ENCODE data around the gene SGMS1. TPM values are rescaled to one million over a fixed set of nuclear protein-coding genes. Genes with fewer than 3 reads are reported as not detected.
"Not testable (repeated sequence)": the region's sequence is repeated elsewhere in the genome, so short reads cannot be mapped to it uniquely, and the experiment has no call there.

Gene SGMS1
- polyA plus RNA-seq, 3 donors = 6.6 to 17.5 (median 8.4) TPM

GRCh38 chr10:50431133-50431532 is 192.6 kb downstream of the SGMS1 start:
- no peak overlapping the region for H3K27ac ChIP-seq (ENCODE audit: low read depth, low read length)
- 21 to 64% (median 22%) methylated on average over 4 of the region's 4 CpGs for WGBS, 3 donors

- H3K27ac ChIP-seq (ENCODE audit: low read depth, low read length) = no peak overlapping the region
- WGBS, 3 donors = 92 to 97% (median 95%) methylated on average over 1 of the region's 1 CpG
These were observed 197.3 kb downstream of the SGMS1 start for GRCh38 chr10:50426485-50426884.

GRCh38 chr10:50425215-50425614 is 198.5 kb downstream of the SGMS1 start:
- H3K27ac ChIP-seq (ENCODE audit: low read depth, low read length) = not testable (repeated sequence)
- 96 to 100% (median 98%) methylated on average over 1 of the region's 1 CpG for WGBS, 3 donors

- no peak overlapping the region for H3K27ac ChIP-seq (ENCODE audit: low read depth, low read length)
- WGBS, 3 donors = 93 to 96% (median 96%) methylated on average over 3 of the region's 3 CpGs
These were observed 200.3 kb downstream of the SGMS1 start for GRCh38 chr10:50423448-50423847.

GRCh38 chr10:50422259-50422658 is 201.5 kb downstream of the SGMS1 start:
- no peak overlapping the region for H3K27ac ChIP-seq (ENCODE audit: low read depth, low read length)
- WGBS, 3 donors = 24 to 55% (median 30%) methylated on average over 4 of the region's 4 CpGs

- H3K27ac ChIP-seq (ENCODE audit: low read depth, low read length) = no peak overlapping the region
- WGBS, 3 donors = 82 to 83% (median 82%) methylated on average over 6 of the region's 6 CpGs
These were observed 202.6 kb downstream of the SGMS1 start for GRCh38 chr10:50421026-50421719.

- no peak overlapping the region for H3K27ac ChIP-seq (ENCODE audit: low read depth, low read length)
- WGBS, 3 donors = 92 to 93% (median 93%) methylated on average over 6 of the region's 6 CpGs
These were observed 203.6 kb downstream of the SGMS1 start for GRCh38 chr10:50420196-50420595.

- 68 to 73% (median 69%) methylated on average over 3 of the region's 3 CpGs for WGBS, 3 donors
- no peak overlapping the region for H3K27ac ChIP-seq (ENCODE audit: low read depth, low read length)
These were observed 204.0 kb downstream of the SGMS1 start for GRCh38 chr10:50419756-50420155.

- 59 to 83% (median 64%) methylated on average over 3 of the region's 3 CpGs for WGBS, 3 donors
- no peak overlapping the region for H3K27ac ChIP-seq (ENCODE audit: low read depth, low read length)
These were observed 204.7 kb downstream of the SGMS1 start for GRCh38 chr10:50419091-50419490.

- H3K27ac ChIP-seq (ENCODE audit: low read depth, low read length) = no peak overlapping the region
- 1 to 40% (median 2%) methylated on average over 62 of the region's 62 CpGs for WGBS, 3 donors
These were observed 205.6 kb downstream of the SGMS1 start for GRCh38 chr10:50417886-50418830.

GRCh38 chr10:50417486-50417885 is 206.3 kb downstream of the SGMS1 start:
- no peak overlapping the region for H3K27ac ChIP-seq (ENCODE audit: low read depth, low read length)
- 10 to 60% (median 14%) methylated on average over 6 of the region's 6 CpGs for WGBS, 3 donors

GRCh38 chr10:50416881-50417280 is 206.9 kb downstream of the SGMS1 start:
- 36 to 64% (median 57%) methylated on average over 6 of the region's 6 CpGs for WGBS, 3 donors
- no peak overlapping the region for H3K27ac ChIP-seq (ENCODE audit: low read depth, low read length)

- H3K27ac ChIP-seq (ENCODE audit: low read depth, low read length) = no peak overlapping the region
- 22 to 40% (median 28%) methylated on average over 2 of the region's 2 CpGs for WGBS, 3 donors
These were observed 207.5 kb downstream of the SGMS1 start for GRCh38 chr10:50416181-50416824.

- WGBS, 3 donors = 92 to 97% (median 94%) methylated on average over 3 of the region's 3 CpGs
- H3K27ac ChIP-seq (ENCODE audit: low read depth, low read length) = no peak overlapping the region
These were observed 208.5 kb downstream of the SGMS1 start for GRCh38 chr10:50415292-50415691.

GRCh38 chr10:50410066-50410811 is 213.5 kb downstream of the SGMS1 start:
- no peak overlapping the region for H3K27ac ChIP-seq (ENCODE audit: low read depth, low read length)
- 63 to 75% (median 67%) methylated on average over 6 of the region's 6 CpGs for WGBS, 3 donors

GRCh38 chr10:50407076-50407801 is 216.5 kb downstream of the SGMS1 start:
- no peak overlapping the region for H3K27ac ChIP-seq (ENCODE audit: low read depth, low read length)
- WGBS, 3 donors = 76 to 93% (median 76%) methylated on average over 7 of the region's 7 CpGs

- WGBS, 3 donors = 96 to 100% (median 98%) methylated on average over 2 of the region's 2 CpGs
- H3K27ac ChIP-seq (ENCODE audit: low read depth, low read length) = no peak overlapping the region
These were observed 217.2 kb downstream of the SGMS1 start for GRCh38 chr10:50406457-50407070.
